Loucy (cell line): ENCODE data around the gene RTP3.

Source experiments
- EZH2phosphoT487 ChIP-seq: fragments of 200-600 bp; IDR thresholded peaks from 2 replicates; pipeline ENCODE4 v1.6.1; 2018; ENCODE audit warnings: antibody characterized with exemption, mild to moderate bottlenecking, moderate library complexity, borderline replicate concordance
- TF ChIP-seq, protein P1 (sequence below): fragments of 200-600 bp; sonication (generic); conservative IDR thresholded peaks from 2 replicates; pipeline ENCODE4 v1.5.1; 2014; ENCODE audit warnings: mild to moderate bottlenecking, antibody characterized with exemption, low read length

DNA sequence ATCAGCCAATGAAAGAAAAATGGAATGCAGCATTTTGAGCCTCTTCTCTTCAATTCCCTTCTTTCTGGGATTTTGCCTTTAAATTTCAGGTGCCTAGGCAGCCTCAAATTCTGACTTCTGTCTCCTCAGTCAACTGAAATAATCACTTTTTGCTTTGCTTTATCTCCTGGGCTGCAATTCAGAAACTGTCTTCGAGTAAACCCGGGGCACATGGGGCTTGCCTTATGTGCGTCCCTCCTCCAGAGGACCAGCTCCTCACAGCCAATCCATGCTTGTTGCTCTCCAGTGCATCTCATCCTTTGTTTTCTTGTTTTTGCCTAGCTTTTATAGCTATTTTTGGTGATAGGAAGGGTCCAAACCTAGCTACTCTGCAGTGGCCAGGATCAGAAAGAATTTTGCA is 8.8 kb downstream of the RTP3 start:
- TF ChIP-seq, protein P1, sequence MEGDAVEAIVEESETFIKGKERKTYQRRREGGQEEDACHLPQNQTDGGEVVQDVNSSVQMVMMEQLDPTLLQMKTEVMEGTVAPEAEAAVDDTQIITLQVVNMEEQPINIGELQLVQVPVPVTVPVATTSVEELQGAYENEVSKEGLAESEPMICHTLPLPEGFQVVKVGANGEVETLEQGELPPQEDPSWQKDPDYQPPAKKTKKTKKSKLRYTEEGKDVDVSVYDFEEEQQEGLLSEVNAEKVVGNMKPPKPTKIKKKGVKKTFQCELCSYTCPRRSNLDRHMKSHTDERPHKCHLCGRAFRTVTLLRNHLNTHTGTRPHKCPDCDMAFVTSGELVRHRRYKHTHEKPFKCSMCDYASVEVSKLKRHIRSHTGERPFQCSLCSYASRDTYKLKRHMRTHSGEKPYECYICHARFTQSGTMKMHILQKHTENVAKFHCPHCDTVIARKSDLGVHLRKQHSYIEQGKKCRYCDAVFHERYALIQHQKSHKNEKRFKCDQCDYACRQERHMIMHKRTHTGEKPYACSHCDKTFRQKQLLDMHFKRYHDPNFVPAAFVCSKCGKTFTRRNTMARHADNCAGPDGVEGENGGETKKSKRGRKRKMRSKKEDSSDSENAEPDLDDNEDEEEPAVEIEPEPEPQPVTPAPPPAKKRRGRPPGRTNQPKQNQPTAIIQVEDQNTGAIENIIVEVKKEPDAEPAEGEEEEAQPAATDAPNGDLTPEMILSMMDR: no peak
- TF ChIP-seq EZH2phosphoT487: no peak
